ENCODE results near the gene LRRC66.

GRCh38 chr4:52004414-52004813 is 15.7 kb downstream of the LRRC66 start:
- no peak for TF ChIP-seq TAF1 (IDR thresholded peaks at IDR 0.05; ENCODE audit: borderline replicate concordance, insufficient read depth, low read length)
- no peak for TF ChIP-seq POLR2AphosphoS5 (IDR thresholded peaks at IDR 0.05; ENCODE audit: low read depth, low read length)

Measured in PFSK-1 (cell line).